OCI-LY1 (cell line): ENCODE results near the gene STAM.

ENCODE experiments used
- CTCF ChIP-seq: fragments of 200-600 bp; sonication (generic), shearing (Covaris generic); IDR thresholded peaks from 2 replicates; pipeline ENCODE4 v1.5.1; 2017; ENCODE audit warnings: mild to moderate bottlenecking, antibody characterized with exemption, low read length, moderate library complexity, mixed read lengths
- EZH2 ChIP-seq: fragments of 200-600 bp; sonication (generic), shearing (Covaris generic); IDR thresholded peaks from 2 replicates; pipeline ENCODE4 v1.8.0; 2017; ENCODE audit warnings: borderline replicate concordance, mixed run types, mild to moderate bottlenecking, antibody characterized with exemption, low read length, moderate library complexity, mixed read lengths

- TF ChIP-seq CTCF (no peak), EZH2 (no peak)
Measured at GRCh38 chr10:17734432-17735080, 90.6 kb downstream of the STAM start.
